Cortex of kidney (tissue), 1 donor: ENCODE data around the gene SORCS3.

Source experiments
- DNase-seq: peaks from one replicate; lab custom pipeline; 2025; lab: John Stamatoyannopoulos, UW

The SORCS3 gene

DNA sequence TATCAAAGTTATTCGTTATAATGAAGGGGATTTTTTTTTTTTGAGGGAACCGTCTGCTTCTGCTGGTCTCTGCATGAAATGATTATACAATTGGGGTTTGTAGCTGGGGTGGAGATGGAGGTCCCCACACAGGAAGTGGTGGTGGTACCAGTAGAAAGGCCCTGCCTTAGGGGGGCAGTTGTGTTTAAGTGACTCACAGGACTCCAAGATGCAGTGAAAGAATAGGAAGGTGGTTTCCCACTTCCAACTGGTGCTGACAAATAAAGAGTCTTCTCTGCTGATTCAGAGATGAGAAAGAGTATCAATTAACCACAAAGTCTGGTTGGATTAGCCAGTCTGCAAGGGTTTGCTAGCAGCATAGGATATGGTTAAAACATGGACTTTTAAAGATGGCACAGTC lies 376.0 kb downstream of the SORCS3 start:
- no peak for DNase-seq

DNA sequence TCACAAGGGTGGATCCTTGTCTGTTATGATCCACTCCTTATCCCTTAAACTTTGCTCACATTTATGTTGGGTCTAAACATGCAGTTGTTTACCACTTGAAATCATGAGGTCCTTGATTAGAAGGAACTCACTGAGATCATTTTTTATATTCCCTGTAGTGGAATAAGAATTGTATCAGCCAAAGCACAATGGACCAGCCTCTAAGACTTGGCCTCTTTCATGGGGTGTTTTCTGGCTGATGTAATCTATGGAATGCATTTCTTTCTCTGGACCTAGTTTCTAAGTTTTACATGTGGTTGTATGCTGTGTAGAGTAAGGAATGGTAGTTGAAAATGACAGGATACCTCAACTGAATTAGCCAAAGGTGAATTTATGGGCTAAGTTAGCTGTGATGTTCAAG lies 376.6 kb downstream of the SORCS3 start:
- DNase-seq: no peak

DNA sequence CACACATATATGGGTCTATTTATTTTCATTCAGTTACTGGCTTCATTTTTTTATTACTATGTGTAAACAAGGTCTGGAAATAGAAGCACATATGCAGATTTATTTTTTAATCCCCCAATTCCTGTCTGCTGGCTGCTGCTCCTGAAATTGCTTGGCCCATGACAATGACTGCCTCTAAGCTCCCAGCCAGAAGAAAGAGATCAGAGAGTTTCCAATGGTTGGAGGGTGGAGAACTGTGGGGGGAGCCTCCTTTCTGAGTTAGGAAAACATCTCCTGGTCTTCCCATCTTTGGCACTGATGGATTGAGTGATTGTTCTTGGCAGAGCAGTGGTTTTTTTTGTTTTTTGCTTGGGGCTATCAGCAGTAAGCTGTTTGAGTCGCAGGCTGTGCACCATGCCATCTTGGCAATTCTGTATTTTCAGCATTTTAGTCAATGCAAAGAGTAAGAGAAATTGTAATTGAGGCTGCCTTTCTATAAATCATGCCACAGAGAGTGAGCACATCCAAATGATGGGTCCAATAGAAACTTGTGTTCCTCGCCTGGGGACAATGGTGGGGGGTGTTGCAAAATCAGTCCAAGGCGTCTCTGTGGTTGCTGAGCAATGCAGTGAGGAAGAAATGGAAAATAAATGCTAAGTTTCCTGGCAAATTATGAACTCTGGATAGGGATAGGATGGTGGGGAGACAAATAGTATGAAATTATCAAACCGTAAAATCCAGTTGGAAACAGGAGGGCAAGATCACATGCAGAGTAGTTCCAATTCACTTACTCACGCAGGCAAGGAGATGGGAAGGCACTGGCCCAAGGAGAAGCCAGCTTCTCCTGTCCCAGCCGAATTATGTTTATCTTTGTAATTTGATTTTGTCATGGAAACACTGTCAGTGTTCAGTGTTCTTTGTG lies 382.4 kb downstream of the SORCS3 start:
- DNase-seq: no peak

DNA sequence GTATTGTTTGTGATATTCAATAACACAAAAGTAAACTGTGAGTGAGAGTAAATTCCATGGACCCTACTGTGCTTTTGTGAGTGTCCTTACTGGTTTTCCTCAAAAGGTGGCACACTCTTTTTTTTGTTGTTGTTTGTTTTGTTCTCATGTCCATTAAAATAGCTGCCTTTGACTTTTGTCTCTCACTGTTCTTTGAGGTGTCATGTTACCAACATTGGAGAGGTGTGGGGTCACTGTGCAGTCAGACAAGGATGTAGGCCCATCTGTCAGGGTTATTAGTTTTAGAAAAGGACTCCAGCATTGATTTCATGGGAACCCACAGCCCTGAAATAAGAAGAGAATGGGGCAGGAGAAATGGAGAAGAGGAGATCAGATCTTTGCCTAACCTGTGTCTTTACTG lies 383.1 kb downstream of the SORCS3 start:
- no peak for DNase-seq

DNA sequence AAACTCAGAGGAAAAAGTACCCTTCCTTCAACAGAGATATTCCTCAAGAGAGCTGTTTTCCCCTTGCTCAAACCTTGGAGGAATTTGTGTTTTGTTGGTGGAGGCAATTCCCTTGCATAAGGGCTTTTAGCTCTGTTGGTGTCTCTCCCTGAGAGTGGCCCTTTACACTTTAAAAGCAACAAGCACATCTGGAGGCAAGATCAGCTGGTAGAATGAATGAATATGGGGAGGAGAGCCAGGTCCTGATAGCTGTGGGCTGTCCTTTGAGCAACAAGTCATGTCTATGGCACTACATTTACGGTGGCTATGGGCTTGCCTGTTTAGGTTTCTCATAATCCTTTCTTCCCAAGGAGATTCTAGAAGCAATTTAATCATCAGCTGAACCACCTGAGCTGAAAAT lies 384.0 kb downstream of the SORCS3 start:
- no peak for DNase-seq

DNA sequence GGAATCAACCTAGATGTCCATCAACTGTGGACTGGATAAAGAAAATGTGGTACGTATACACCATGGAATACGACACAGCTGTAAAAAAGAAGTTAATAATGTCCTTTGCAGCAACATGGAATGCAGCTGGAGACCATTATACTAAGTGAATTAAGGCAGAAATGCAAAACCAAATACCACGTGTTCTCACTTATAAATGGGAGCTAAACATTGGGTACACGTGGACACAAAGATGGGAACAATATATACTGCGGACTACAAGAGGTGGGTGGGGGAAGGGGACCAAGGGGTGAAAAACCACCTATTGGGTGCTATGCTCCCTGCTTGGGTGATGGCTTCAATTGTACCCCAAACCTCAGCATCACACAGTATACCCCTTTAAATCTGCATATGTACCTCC lies 385.5 kb downstream of the SORCS3 start:
- DNase-seq: no peak

DNA sequence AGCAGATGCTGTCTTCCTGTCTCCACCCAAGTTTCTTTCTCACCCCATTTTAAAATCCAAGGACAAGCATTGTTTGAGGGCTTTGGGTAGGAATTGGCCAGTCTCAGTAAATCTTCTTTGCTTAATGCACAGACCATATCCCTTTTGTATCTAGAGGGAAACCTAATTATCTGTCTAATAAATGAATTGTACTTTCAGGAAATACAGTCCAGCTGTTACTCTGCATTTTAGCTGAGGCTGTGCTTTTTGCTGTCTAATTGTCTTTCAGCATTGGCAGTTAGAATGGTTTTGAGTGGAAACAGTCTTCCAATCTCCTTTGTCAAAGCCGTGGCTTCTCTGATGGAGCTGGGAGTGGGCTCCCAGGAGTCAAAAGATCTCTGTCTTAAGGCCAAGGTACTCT lies 388.2 kb downstream of the SORCS3 start:
- DNase-seq: no peak

DNA sequence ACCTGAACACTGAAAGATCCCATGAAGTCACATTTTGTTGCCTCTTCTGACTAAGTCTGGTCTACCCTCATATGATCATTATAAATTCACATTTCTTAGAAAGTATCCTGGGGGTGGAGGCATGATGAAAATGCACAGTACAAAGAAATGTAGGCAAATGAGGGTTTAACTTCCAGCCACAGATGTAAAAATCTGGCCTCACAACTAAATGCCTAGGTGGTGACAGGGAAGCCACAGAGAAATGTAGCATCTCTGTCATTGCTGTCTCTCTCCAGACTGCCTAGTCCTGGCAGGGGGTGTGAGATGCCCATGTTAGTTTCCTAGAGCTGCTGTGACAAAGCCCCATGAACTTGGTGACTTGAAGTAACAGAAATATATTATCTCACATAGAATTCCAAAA lies 395.9 kb downstream of the SORCS3 start:
- DNase-seq: no peak

DNA sequence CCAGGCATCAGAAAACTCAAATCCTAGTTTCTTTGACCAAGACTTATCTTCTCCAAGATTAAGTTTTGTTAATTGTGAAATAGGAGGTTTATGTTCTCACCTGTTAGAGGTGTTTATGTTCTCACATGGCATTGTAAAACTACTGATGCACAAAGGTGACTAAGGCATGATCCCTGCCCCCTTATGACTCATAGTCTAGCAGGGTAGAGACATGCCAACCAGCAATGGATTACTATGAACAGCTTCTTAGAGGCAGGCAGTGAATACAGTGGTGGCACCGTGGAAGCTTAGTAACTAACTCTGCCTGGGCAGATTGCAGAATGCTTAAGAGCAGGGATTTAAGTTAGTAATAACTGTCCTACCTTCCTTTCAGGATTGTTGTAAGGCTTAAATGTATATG lies 400.9 kb downstream of the SORCS3 start:
- no peak for DNase-seq

DNA sequence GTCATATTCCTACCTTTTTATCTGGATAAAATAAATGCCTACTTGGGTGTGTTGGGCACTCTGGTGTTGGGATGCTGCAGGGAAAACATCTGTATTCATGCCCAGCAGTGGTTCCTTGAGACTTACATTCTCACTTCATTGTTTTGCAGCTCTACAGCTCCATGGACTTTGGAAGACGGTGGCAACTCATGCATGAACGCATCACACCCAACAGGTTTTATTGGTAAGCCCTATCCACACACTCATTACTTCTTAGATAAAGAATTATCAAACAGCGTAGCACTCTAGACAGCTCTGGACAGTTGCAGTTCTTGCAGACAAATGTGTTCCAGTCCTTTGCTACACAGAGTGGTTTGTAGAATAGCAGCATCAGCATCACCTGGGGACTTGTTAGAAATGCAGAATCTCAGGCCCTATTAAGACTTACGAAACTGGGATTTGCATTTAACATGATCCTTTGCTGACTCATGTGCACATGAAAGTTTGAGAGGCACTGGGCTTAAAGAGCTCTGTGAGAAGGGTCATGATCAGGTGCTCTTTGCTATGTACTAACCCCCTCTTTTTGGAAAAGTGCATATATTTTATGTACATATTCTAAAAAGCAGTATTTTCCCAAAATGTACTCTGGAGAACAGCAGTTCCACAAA lies 401.9 kb downstream of the SORCS3 start:
- no peak for DNase-seq

DNA sequence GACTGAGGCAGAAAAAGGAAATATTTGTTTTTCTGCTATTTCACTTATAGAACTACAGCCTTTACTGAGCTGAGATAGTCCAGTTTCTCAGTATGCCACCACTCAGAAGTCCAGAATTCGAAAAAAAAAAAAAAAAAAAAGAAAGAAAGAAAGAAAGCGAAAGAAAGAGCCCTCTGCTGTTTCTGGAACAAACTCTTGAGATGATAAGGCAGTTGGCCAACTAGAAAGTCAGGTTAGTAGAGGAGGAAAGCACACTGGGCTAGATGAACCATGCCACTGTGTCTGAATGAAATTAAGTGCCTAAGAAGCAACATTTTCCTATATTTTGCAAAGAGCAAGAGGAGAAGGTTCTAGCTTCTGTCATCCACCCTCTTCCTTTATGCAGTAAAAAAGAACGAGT lies 403.8 kb downstream of the SORCS3 start:
- DNase-seq: no peak

DNA sequence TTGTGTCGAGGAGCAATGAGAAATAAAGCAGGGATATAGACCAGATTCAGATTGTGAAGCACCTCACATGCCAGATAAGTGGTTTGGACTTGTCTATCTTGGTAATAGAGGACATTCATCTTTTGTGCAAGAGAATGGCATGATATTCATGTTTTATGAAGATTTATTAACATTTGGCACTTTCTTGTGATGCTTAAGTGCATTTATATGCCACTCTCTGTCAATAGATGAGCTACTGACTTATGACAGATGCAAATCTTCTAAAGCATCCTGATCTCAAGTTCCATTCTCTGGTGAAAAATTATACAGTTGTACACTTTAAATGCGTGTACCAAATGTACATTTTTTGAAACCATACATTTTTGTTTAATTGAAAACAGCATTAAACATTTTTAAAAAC lies 415.3 kb downstream of the SORCS3 start:
- no peak for DNase-seq

DNA sequence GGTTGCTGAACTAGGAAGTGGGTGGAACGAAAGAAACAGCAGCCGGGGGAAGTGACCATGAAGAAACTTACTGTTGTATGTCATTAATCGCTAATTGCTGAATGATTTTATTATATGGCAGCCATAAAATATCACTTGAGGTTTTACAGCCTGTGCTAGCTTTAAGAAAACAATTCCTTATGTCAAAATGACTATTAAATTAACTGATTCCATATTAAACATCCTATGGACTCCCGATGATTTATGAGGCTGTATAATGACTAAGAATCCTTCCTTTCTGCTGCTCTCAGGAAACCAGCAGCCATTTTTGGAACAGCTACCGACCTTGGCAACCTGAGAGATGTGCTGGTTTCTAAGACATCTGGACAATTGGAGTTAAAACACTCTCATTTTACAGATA lies 421.9 kb downstream of the SORCS3 start:
- no peak for DNase-seq

DNA sequence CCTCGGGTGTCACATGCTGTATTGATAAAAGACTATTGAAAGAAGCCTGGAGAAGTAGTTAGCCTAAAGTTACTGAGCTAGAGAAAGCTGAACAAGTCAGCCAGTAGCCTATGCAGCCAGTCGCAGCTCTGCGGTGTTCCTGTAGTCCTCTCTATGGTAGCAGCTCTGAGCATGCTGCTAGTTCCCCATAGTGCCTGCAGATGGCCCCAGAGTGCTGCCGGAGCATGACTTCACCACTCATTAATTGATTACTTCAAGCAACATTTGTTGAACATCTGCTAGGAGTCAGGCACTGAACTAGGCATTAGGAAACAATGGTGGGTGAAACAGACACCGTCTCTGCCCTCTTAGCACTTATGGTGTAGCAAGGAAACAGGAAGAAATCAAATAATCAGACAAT lies 422.7 kb downstream of the SORCS3 start:
- no peak for DNase-seq

DNA sequence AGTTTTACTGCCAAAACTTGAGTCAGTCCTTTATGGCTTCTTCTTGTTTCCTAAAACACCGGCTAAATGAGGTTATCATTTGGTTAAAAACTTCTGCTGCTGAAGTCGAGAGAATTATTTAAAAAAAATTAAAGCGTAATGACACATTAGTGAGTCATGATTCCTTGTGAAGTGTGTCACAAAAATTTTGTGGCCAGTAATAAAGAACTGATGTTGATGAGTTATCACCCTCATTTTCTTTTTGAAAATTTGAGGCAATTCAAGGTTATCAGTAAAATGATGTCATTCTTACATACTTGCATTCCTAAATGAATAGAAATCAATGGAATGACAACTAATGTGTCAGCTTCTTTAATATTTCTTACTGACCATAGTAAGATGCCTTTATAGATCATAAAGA lies 427.4 kb downstream of the SORCS3 start:
- DNase-seq: no peak

DNA sequence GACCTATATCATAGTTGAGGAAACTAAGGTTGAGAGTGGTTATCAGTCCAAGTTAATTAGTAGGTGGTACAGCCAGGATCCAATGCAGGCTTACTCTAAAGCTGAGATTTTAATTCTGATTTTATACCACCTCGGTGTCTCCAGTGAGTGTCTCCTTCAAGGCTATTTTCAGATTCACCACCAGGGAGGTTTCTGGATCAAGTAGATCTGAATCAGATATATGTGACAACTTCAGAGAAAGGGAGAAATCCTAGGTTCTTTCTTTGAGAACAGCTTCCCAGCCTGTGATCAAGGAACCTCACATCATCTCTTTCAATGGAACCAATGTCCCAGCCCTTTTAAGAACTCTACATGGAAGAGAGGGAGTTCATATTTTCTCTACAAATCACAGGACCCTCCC lies 429.2 kb downstream of the SORCS3 start:
- no peak for DNase-seq

DNA sequence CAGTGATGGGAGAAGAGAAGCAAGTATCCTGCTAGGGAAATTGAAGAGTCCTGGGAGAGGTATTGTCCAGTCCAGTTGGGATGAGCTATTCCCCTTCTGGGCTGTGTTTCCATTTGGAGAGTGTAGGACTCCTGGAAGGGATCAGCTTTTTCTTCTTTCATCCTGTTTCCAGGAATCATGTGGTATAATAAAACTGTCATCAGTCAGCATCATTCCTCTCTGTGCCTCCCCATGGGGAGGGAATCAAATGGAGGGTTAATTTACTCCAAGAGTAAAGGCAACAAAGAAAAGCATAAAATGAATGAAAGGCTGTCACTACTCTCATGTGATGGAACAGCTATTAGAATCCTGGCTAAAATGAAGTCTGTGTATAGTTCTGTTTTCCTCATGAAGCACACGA lies 429.9 kb downstream of the SORCS3 start:
- DNase-seq: no peak

DNA sequence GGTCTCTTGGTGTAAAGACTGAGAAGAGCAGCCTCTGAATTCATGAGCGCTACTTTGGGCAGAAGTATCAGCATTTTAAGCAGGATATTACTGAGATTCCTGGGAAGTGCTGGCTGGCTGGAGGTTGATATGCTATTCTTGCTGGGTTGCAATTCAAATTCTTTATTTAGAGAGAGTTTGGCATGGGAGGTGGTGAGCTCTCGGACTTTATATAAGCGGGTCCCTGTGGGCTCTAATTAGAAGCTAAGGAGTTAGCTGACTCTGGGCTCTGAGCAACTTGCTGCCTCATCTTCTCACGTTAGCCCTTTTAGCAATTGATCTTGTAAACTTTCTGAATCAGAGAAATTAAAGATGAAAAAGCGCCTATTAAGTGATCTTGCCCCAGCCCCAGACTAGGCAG lies 430.9 kb downstream of the SORCS3 start:
- DNase-seq: no peak

DNA sequence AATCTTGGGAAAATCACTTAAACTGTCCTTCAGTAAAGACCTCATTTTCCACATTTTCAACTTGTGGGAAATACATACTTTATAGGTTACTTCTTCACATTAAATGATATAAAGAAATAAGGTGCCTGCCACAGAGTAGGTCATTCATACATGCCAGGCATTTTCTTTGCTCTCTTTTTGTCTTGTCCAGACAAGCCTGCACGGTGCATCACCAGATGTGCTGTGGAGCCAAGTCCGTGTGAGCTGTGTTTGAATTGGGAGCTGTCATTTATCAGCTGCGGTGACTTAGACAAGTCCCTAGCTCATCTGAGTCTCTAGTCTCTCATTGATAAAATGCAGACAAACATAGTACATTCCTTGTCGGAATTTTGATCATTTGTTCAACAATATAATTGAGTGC lies 432.9 kb downstream of the SORCS3 start:
- no peak for DNase-seq

DNA sequence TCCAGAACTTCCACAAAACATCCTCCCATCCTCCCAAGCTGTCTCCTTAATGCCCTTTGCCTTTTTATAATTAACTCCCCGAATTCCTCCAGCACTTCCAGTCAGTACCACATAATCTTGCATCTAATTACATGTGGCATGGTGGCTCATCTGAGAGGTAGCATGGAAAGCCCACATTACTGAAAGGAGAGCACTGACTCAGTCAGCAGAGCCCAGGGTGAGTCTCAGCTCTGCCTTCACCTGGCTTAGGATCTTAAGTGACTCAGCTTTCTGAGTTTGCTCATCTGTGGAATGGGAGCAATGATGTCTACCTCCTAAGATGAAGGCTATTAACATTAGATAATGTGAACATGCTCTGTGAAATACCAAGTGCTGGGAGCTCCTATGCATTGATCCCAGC lies 433.9 kb downstream of the SORCS3 start:
- DNase-seq: no peak

DNA sequence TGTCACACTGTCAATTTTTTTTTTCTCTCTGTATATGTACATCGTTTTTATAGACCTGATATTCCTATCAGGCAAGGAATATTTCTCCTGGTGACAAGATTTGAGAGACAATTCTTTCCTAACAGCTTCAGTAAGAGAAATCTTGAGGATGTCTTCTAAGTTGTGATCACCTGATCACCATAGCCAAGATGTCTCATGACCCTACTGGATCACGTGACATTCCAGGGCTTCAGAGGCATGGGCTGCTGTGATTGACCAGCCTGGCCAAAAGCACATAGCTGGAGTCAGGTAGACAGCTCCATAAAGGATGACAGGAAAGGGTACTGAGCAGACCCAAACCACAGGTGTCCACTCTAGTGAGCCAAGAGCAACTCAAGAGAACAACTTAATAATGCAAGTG lies 444.9 kb downstream of the SORCS3 start:
- DNase-seq: no peak

DNA sequence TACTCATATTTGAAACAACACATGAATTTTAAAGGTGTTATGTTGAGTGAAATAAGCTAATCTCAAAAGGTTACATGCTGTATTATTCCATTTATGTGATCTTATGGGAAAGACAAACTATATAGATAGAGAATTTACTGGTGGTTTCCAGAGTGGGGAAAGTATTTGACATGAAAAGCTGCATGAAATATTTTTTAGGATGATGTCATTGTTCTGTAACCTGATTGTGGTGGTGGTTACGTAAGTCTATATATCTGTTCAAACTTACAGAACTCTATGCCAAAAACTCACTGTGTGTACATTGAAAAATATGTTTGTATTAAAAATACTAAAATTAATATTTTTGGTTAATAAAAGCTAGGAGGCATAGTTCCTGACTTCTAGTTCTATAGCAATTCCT lies 453.0 kb downstream of the SORCS3 start:
- DNase-seq: no peak

DNA sequence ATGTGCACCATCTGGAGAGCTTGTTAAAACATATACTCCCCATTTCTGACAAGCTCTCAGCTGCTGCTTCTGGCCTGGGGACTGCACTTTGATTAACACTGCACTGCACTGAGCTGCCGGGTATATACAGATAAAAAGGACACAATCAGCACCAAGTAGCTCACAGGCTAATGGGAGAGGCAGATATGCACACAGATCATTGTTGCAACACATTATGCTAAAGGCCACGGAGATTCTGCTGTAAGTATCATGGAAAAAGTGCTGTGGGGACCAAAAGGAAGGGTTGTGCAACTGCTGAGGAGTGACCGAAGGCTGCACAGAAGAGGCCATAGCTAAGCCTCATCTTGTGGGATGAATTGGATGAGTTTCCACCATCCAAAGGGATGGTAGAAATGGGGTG lies 455.2 kb downstream of the SORCS3 start:
- DNase-seq: no peak

DNA sequence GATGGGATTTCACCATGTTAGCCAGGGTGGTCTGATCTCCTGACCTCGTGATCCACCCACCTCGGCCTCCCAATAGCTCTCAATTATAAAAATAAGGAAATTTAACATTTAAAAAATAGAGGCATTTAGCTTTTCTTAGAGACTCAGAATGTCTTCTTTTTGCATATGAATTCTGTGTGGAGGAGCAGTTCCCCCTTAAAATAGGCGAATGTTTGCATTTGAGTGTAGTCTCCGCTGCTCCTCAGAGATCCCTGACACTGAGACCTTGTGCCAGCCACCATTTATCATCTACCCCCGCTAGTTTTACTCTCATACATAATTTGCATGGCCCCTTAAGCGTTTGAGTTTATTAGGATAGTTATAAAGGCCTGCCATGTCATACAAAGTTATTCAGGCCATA lies 461.9 kb downstream of the SORCS3 start:
- DNase-seq: no peak
